Measurements from ENCODE around the gene GIMAP4.
"Not testable (repeated sequence)": the region's sequence is repeated elsewhere in the genome, so short reads cannot be mapped to it uniquely, and the experiment has no call there.

GIMAP4 gene

DNA sequence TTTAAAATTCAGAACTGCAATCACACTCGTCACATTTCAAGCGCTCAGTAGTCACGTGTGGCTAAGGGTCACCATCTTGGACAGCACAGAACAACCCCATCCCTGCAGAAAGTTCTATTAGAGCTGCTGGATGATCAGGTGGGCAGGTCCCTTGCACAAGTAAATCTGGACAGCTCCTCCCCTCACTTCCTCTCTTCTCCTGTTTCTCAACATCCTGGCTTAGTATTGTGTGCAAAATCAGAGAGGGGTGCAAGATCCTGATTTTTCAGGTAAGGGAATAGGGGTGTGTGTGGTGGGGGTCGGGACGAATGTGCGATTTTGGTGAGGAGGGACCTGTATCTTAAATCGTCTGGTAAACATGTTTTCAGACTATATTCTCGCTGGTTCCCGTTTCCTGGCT lies at the start of gene GIMAP4:
GIMAP4 (plus strand) TSS at position 222 of the 400 bp plus-strand sequence. CDS start 2,512 bp downstream, outside the sequence.
- no peak for DNase-seq (ENCODE audit: low read depth in 2 of 2)

DNA sequence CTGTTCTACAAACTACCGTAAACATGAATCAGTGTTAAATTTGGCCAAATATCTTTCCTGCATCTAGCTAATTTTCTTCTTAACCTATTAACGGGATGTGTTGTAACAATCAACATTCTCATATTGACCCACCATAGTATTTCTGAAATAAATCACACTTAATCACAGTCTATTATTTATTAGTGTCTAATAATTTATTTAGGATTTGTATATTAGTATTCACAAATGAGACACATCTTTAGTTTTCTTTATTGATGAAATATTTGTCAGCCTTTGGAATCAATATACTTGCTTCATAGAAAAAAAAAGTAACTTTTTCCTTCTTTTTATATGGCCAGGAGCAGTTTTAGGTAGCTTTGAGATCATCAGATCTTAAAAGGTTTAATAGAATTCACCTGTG lies 47.9 kb upstream of the GIMAP4 start:
- no peak for DNase-seq (ENCODE audit: low read depth in 2 of 2)

DNA sequence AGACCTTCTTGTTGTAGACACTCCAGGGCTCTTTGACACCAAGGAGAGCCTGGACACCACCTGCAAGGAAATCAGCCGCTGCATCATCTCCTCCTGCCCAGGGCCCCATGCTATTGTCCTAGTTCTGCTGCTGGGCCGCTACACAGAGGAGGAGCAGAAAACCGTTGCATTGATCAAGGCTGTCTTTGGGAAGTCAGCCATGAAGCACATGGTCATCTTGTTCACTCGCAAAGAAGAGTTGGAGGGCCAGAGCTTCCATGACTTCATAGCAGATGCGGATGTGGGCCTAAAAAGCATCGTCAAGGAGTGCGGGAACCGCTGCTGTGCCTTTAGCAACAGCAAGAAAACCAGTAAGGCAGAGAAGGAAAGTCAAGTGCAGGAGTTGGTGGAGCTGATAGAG lies 47.0 kb upstream of the GIMAP4 start:
- no peak for DNase-seq (ENCODE audit: low read depth in 2 of 2)

DNA sequence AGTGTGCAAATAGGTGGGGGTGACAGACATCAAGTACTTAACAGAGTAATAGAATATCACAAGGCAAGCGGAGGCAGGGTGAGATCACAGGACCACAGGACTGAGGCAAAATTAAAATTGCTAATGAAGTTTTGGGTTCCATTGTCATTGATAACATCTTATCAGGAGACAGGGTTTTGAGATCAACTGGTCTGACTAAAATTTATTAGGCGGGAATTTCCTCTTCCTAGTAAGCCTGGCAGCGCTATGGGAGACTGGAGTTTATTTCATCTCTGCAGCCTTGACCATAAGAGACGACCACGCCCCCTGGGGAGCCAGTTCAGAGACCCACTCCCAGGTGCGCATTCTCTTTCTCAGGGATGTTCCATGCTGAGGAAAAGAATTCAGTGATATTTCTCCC lies 44.3 kb upstream of the GIMAP4 start:
- DNase-seq (ENCODE audit: low read depth in 2 of 2): not testable (repeated sequence)

DNA sequence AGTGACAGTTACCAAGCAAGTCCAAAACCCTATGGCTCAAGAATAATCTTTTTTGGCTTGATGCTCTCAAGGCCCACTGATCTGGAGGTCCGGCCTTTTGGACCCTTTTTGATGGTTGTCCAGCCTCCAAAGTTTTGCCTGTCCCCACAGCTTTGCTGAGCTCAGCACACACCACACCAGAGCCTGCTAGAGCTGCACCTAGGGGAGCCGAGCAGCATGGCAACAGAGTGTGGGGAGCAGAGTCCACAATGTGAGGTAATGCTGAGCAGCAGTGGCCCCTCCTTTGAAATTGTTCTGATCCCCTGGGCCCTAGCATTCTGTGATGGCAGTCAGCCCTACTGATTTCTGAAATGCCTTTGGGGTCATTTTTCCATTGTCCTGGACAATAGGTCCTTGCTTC lies 43.2 kb upstream of the GIMAP4 start:
- no peak for DNase-seq (ENCODE audit: low read depth in 2 of 2)

DNA sequence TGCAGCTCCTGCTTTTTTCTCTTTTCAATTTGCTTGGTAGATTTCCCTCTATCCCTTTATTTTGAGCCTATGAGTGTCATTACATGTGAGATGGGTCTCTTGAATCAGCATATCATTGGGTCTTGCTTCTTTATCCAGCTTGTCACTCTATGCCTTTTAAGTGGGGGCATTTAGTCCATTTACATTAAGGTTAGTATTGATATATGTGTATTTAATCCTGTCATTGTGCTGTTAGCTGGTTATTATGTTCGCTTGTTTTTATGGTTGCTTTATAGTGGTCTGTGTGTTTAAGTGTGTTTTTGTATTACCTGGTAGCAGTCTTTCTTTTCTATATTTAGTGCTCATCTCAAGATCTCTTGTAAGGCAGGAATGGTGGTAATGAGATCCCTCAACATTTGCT lies 35.5 kb upstream of the GIMAP4 start:
- DNase-seq (ENCODE audit: low read depth in 2 of 2): no peak

DNA sequence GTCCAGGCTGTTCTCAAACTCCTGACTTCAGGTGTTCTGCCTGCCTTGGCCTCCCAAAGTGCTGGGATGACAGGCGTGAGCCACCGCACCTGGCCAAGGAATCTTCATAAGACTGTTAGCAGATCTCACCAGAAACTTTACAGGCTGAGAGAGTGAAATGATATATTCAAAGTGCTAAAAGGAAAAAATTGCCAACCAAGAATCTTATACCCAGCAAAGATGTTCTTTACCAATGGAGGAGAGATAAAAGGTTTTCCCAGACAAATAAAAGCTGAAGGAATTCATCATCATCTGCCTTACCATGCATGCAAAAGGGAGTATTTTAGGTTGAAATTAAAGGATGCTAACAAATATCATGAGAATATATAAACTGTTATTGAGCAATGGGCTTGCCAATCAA lies 28.9 kb upstream of the GIMAP4 start:
- DNase-seq (ENCODE audit: low read depth in 2 of 2): no peak

DNA sequence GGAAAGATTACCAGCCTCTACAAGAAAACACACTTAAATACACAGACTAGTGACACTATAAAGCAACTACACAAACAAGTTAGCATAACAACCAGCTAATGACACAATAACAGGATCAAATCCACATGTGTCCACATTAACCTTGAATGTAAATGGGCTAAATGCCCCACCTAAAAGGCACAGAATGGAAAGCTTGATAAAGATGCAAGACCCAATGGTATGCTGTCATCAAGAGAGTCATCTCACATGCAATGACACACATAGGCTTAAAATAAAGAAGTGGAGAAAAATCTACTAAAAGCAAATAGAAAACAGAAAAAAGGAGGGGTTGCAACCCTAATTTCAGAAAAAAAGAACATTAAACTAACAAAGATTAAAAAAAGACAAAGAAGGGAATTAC lies 14.0 kb upstream of the GIMAP4 start:
- DNase-seq (ENCODE audit: low read depth in 2 of 2): no peak

DNA sequence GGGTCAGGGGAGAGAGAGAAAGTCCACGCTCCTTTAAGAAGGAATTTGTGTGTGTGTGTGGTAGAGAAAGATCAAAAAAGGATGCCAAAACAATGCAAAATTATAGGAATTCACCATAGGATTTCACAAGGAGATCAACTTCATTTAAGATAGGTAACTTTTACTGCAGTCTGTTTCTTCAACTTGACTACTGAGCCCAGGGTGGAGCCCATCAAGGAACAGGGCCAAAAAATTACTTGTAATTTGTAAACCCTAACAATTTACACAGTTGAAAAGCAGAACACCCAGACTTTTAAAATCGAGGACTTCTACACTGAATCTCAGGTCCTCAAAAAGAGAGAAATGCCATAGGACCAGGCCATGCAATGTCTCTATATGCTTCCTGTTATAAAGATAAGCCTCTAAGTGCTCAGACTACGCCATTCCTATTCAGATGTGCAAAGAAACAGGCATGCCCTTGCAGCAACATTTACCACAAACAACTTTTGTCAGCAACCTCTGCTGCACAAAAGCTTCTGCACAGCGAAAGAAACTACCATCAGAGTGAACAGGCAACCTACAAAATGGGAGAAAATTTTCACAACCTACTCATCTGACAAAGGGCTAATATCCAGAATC lies 10.6 kb upstream of the GIMAP4 start:
- DNase-seq (ENCODE audit: low read depth in 2 of 2): no peak

DNA sequence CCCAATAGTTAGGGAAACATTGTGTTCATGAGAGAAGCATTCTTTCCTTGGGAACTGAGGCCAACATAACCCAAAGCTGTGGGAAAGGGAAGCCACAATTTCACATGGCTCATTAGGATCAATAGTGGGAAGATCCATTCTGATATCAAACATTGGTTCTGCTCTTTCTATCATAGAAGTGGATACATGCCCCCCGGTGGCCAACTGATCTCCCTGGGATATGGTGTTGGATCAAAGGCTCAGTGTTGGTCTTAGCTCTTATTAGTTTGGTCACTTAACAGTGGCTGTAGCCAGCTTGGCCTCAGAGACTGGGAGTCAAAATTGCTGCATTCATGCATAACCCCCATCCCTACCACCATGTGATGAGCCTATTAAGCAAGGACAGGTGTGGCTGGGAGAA lies 6.7 kb upstream of the GIMAP4 start:
- DNase-seq (ENCODE audit: low read depth in 2 of 2): no peak

DNA sequence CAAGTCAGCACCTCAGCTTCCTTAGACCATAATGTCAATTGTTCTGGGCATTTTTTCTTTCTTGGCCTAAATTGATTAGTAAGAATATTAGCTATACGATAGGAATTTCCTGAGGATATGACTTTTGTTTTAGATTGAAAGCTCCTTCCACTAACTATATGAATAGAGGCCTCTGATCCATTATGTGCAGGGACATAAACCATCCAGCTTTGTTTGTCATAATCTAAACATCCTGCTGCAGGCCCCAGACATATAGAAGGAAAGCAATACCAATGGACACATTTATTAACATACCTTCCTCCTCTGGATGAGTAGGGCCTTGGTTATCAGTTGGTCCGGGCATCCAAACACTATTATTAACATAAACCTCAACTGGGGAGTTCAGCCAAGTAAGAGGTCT lies 4.3 kb upstream of the GIMAP4 start:
- DNase-seq (ENCODE audit: low read depth in 2 of 2): no peak

DNA sequence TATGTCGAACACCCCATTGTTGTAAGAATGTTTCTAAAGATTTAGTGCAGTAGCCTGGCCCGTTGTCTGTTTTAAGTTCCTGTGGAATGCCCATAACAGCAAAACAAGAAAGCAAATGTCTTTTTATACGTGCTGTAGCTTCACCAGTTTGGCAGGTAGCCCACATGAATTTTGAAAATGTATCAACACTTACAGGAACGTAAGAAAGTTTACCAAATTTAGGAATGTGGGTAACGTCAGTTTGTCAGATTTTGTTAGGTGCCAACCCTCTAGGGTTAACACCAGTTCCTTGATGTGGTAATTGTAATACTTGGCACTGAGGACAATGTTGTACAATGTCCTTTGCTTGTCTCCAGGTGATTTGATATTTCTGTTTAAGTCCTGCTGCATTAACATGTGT lies 3.2 kb upstream of the GIMAP4 start:
- DNase-seq (ENCODE audit: low read depth in 2 of 2): no peak

DNA sequence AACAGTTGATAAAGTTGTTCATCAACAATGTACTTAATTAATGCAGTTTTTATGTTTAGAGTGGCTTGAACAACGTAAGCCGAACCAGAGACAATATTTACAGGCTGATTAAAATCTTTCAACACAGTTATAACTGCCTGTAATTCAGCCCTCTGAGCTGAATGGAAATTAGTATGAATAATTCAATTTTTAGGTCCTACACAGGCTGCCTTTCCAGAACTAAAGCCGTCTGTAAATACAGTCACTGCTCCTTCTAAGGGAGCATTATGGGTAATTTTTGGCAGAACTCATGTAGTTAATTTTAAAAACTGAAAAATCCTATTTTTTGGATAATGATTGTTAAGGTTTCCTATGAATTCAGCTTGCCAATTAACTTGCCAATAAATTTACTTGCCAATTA lies 2.6 kb upstream of the GIMAP4 start:
- DNase-seq (ENCODE audit: low read depth in 2 of 2): no peak

DNA sequence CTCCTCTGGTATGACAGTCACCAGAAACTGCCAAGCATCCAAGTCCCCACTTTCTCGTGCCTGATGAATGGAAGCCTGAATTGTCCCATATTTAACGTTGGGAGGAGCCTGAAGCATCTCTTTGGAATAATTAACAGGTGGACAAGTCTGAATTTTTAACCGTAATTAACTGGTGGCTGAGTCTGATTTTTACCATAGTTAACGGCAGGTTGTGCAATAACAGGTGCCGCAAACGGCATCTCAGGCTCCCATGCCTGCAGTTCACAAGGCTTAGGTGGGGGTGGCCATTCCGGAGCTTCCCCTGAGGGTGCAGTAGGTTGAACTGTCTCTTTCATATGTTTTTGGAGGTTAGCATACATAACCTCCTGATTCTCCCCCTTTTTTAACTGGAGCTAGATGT lies 2.0 kb upstream of the GIMAP4 start:
- no peak for DNase-seq (ENCODE audit: low read depth in 2 of 2)

DNA sequence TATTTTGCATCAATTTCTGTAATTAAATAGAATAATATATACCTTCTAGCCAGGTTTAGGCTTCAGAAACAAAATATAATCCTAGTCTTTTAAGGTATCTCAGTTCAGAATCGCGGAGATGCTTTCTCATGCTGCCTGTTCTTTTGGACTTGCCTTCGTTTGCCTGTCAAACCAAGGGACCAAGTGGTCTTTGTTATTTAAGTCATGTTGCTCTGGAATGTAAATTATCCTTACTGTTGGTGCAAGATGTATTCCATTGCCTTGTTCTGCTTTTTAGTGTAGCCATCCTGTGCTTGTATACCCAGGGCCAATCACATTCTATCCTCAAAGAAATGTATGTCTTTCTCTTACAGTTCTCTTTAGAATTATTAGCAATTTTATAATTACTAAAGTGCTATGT lies 1.1 kb upstream of the GIMAP4 start:
- DNase-seq (ENCODE audit: low read depth in 2 of 2): no peak

DNA sequence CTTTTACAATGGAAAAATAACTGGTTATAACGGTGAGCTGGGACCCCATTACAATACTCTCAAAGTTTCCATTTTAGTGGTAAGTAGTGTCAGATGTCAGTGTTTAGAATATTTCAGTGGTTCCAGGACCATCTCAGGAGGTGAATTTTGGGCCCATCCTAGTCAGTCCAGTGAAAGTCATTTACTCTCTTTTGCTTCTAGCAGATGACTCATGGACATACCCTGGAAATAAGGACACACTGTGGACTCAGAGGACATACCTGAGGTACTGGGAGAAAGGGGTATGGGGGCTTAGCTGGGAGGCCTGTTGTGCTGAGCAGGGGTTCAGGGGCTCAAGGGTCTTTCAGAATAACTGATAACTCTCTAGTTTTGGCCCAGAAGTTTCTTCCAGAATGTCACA lies 618 bp upstream of the GIMAP4 start:
- no peak for DNase-seq (ENCODE audit: low read depth in 2 of 2)

DNA sequence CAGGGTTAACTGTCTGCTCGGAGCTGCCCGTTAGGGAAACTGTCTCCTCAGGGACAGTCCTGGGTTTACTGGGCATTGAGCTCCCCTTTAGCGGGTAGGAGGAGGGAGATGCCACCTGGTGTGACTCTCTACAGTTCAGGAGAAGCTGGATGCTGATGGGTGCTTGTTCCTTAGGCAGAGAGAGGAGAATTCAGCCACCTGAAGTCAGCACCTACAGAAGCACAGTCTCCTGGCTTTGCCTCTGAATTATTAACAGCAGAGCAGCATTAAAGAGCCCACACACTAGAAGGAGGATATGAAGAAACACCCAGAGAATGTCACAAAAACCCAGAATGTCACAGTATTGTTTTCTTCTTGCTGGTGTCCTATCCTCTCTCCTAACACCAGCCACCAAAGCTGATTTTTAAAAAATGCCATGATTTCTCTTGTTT lies 696 bp downstream of the GIMAP4 start:
- no peak for DNase-seq (ENCODE audit: low read depth in 2 of 2)

DNA sequence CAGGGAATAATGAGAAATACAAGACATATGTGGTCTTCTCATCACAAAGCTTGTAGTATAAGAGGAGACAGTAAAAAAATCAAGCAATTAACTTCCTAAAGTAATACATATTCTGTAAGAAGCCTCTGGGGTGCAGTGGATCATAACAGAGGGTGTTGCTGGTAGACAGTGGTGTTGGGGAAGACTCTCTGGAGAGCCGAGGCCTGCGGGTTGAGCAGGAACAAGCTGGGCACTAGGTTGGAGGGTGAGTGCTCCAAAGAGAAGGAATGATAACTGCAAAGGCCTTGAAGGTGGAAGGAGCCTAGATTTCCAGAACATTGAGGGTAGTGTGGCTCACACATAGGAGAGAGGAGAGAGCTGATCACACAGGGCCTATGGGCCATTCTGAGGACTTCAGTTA lies 1.5 kb downstream of the GIMAP4 start:
- DNase-seq (ENCODE audit: low read depth in 2 of 2): no peak

DNA sequence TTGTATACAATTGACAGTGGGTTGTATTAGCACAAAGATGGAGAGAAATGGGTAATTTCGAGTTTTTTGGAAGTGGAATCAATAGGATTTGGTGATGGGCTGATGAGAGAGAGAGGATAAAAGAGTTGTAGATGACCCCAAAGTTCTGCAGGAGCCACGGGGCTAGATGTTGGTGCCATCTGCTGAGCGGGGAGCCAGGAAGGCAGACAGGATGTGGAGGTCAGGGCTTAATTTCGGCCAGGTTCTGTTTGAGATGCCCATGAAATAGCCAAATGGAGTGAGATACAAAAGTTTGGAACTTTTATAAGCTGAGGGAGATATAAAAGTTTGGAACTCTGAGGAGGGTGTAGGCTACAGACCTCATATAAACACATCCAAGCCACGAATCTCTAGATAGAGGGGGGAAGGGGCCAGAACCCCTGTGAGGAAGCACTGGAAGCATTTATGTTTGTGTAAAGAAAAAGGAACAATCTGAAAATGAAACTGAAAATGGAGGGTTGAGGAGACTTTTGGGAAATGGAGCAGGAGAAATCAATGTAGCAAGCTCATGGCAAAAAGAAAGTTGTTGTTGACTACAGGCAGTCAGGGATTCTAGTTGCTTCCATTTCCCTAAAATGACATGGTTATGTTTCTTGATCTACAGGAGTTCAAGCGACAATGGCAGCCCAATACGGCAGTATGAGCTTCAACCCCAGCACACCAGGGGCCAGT lies 2.2 kb downstream of the GIMAP4 start:
- no peak for DNase-seq (ENCODE audit: low read depth in 2 of 2)

DNA sequence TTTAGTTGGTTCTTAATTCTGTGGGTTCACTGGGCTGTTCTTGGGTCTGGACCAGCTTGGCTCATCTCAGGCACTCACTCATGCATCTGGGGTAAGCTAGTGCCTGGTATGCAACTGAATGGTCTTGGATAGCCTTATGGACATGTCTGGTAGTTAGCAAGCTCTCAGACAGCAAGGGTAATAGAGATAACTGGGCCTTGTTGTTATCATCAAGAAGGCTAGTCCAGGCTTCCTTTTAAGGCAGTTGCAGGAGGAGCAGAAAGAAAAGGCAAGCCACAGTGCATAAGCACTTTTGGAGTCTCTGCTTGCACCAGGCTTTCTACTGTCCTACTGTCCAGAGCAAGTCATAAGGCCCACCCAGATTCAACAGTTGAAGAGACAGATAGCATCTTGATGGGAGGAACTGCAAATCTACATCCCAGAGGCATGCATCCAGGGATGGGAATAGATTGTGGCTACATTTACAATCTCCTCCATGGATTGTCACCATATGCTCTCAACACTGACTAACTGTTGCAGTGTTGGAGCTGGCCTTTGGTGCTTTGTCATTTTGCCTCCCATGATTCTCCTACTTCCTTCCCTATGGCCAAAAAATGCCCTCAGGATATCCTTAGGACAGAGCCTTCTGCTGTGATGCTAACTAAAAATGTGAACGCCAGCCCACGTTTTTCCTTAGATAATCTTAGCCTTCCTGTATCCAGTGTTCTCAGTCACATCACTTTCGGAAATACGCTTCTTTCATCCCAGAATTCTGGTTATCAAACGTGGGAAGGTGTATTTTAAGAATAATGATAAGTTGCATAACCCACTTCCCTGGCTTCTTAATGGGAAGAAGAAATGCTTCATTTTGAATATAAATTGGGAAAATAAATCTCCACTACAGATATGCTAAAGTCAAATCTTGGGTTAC lies 3.6 kb downstream of the GIMAP4 start:
- no peak for DNase-seq (ENCODE audit: low read depth in 2 of 2)

DNA sequence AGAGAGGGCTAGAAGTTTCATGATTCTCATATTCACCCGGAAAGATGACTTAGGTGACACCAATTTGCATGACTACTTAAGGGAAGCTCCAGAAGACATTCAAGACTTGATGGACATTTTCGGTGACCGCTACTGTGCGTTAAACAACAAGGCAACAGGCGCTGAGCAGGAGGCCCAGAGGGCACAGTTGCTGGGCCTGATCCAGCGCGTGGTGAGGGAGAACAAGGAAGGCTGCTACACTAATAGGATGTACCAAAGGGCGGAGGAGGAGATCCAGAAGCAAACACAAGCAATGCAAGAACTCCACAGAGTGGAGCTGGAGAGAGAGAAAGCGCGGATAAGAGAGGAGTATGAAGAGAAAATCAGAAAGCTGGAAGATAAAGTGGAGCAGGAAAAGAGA lies 5.3 kb downstream of the GIMAP4 start:
- DNase-seq (ENCODE audit: low read depth in 2 of 2): no peak

DNA sequence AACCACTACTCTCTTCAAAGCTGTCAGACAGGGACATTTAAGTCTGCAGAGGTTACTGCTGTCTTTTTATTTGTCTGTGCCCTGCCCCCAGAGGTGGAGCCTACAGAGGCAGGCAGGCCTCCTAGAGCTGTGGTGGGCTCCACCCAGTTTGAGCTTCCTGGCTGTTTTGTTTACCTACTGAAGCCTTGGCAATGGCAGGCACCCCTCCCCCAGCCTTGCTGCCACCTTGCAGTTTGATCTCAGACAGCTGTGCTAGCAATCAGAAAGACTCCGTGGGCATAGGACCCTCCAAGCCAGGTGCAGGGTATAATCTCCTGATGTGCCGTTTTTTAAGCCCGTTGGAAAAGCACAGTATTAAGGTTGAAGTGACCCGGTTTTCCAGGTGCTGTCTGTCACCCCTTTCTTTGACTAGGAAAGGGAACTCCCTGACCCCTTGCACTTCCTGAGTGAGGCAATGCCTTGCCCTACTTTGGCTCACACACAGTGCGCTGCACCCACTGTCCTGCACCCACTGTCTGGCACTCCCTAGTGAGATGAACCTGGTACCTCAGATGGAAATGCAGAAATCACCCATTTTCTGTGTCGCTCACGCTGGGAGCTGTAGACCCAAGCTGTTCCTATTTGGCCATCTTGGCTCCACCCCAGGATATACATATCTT lies 12.9 kb downstream of the GIMAP4 start:
- DNase-seq (ENCODE audit: low read depth in 2 of 2): not testable (repeated sequence)
